GM23338 (cell line): ENCODE results near the gene HSPA12A. TPM values are rescaled to one million over a fixed set of nuclear protein-coding genes. Genes with fewer than 3 reads are reported as not detected.

Source experiments
- ATAC-seq: fragments of 200-7000 bp; cut with Tn5 transposase; 3 replicates; pipeline ENCODE4 v1.9.1; 2020
- DNase-seq: peaks from one replicate; pipeline ENCODE4 v3.0.0-alpha.2; 2015; ENCODE audit warnings: low spot score
- H2AFZ ChIP-seq: fragments of 200-600 bp; sonication (generic); 2 replicates; pipeline ENCODE4 v1.8.0; 2016; ENCODE audit warnings: antibody characterized with exemption, mild to moderate bottlenecking, moderate library complexity
- H3F3A ChIP-seq: fragments of 200-600 bp; sonication (generic); replicated peaks from 2 replicates; pipeline ENCODE4 v1.8.0; 2017; ENCODE audit warnings: antibody characterized with exemption, mixed run types, low read depth
- H3K27ac ChIP-seq: fragments of 200-600 bp; sonication (generic); 2 replicates; pipeline ENCODE4 v1.6.1; 2016; ENCODE audit warnings: low read depth
- H3K27me3 ChIP-seq: fragments of 200-600 bp; sonication (generic); 2 replicates; pipeline ENCODE4 v1.8.0; 2016; ENCODE audit warnings: mild to moderate bottlenecking, mixed run types, moderate library complexity; ENCODE audit not compliant: insufficient read depth
- H3K36me3 ChIP-seq: fragments of 200-600 bp; sonication (generic); 2 replicates; pipeline ENCODE4 v1.8.0; 2016; ENCODE audit warnings: mild to moderate bottlenecking; ENCODE audit not compliant: insufficient read depth
- H3K4me1 ChIP-seq: fragments of 200-600 bp; sonication (generic); 2 replicates; pipeline ENCODE4 v1.8.0; 2016; ENCODE audit warnings: mild to moderate bottlenecking, moderate library complexity; ENCODE audit not compliant: insufficient read depth
- H3K4me2 ChIP-seq: fragments of 200-600 bp; sonication (generic); 2 replicates; pipeline ENCODE4 v1.7.1; 2017; ENCODE audit warnings: mixed run types
- H3K4me3 ChIP-seq: fragments of 200-600 bp; sonication (generic); 2 replicates; pipeline ENCODE4 v1.6.1; 2016; ENCODE audit warnings: mixed run types
- H3K79me2 ChIP-seq: fragments of 200-600 bp; sonication (generic); replicated peaks from 2 replicates; pipeline ENCODE4 v1.8.0; 2017; ENCODE audit warnings: mild to moderate bottlenecking; ENCODE audit not compliant: insufficient read depth
- H3K9me2 ChIP-seq: fragments of 200-600 bp; sonication (generic); 2 replicates; pipeline ENCODE4 v1.8.0; 2017; ENCODE audit not compliant: insufficient read depth
- H4K20me1 ChIP-seq: fragments of 200-600 bp; sonication (generic); replicated peaks from 2 replicates; pipeline ENCODE4 v1.8.0; 2017; ENCODE audit warnings: mild to moderate bottlenecking; ENCODE audit not compliant: insufficient read depth
- H3K27ac Mint-ChIP-seq: 2 replicates; pipeline ENCODE4 v1.8.0; 2020; ENCODE audit warnings: inconsistent platforms, mild to moderate bottlenecking, moderate library complexity, mixed read lengths
- H3K27me3 Mint-ChIP-seq: 3 replicates; pipeline ENCODE4 v1.8.0; 2022; ENCODE audit warnings: low read depth, mild to moderate bottlenecking, moderate library complexity, mixed read lengths, inconsistent platforms; ENCODE audit not compliant: insufficient read depth, poor library complexity
- H3K36me3 Mint-ChIP-seq: 3 replicates; pipeline ENCODE4 v1.8.0; 2021; ENCODE audit warnings: low read depth, mild to moderate bottlenecking, inconsistent platforms, moderate library complexity, mixed read lengths
- H3K4me1 Mint-ChIP-seq: 3 replicates; pipeline ENCODE4 v1.8.0; 2020; ENCODE audit warnings: mild to moderate bottlenecking, inconsistent platforms, mixed read lengths
- H3K4me3 Mint-ChIP-seq: 3 replicates; pipeline ENCODE4 v1.8.0; 2021; ENCODE audit warnings: moderate library complexity, mild to moderate bottlenecking, inconsistent platforms, mixed read lengths
- H3K9me3 Mint-ChIP-seq: 3 replicates; pipeline ENCODE4 v1.8.0; 2020; ENCODE audit warnings: moderate library complexity, mild to moderate bottlenecking, inconsistent platforms, mixed read lengths
- CTCF ChIP-seq, 2 experiments: fragments of 200-600 bp in 1 of 2; sonication (generic) in 1 of 2; conservative IDR thresholded peaks; 2 replicates each; pipeline versions ENCODE4 v1.5.1 to v1.6.1; 2016 to 2017; ENCODE audit warnings: antibody characterized with exemption in 2 of 2, low read depth in 2 of 2, mild to moderate bottlenecking in 2 of 2, moderate library complexity in 1 of 2
- EZH2 ChIP-seq: fragments of 200-600 bp; sonication (generic); IDR thresholded peaks from one replicate; pipeline ENCODE4 v1.8.0; 2017; ENCODE audit warnings: antibody characterized with exemption, mild to moderate bottlenecking, low read depth; ENCODE audit not compliant: unreplicated experiment
- REST ChIP-seq: IDR thresholded peaks from one replicate; pipeline ENCODE4 v1.6.1; 2018; ENCODE audit warnings: antibody characterized with exemption; ENCODE audit not compliant: unreplicated experiment
- polyA plus RNA-seq: library from polyadenylated mRNA; unstranded; fragments of >200 nt; fragmentation: Nextera tagmentation; extraction: Ambion mirVana; gene quantifications from 2 replicates; pipeline ENCODE4 v1.2.1, GENCODE V29; 2016
- total RNA-seq: library from RNA; depleted of rRNA; stranded (reverse); fragments of >200 nt; shearing (Covaris generic); gene quantifications from 2 replicates; pipeline ENCODE4 v1.2.3, GENCODE V29; 2014
- TF ChIP-seq, protein P1 (sequence below): fragments of 250-450 bp; sonication (Bioruptor Pico); IDR thresholded peaks from 2 replicates; pipeline ENCODE4 v1.5.0; 2020; ENCODE audit warnings: mild to moderate bottlenecking, moderate library complexity

Gene HSPA12A
- total and polyA plus RNA-seq, 2 experiments from 2014 or later, result 4.4 to 6.3 TPM

DNA sequence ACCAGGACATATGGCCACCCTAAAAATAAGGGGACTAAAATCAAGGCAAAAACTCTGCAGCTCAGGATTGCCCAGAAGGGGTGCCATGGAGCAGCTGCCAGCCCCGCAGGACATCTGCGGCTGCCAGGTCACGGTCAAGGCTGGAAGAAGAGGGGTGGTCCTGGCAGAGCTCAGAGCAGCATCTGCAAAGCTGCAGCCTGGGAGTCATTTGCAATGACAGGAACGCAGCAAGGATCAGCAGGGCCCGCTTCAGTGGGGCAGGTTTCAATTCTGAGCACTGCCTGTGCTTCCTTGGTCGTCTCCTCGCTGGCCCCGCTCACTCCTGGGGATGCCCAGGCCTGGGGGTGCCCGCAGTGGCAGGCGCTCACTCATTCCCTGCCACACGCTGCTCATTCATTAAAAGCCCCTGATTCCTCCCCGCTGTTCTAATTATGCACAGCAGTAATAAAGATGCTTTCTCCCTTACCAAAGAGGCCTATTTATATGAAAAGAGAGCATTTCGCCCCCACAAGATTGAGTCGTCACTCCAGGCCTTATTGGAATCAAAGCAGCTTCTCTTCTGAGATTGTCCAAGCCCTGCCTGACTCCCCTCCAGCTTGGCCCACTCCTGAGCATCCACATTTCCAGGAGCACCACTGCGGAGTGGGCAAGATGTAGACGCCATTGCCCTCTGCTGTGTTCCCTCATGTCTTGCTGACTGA, 4.6 kb downstream of the HSPA12A start:
- DNase-seq (peak; percentile 60), ATAC-seq (peak; percentile 37)
- no peaks in the 10 kb centered on the region for H4K20me1 ChIP-seq
- no peak overlapping the region for H3K27ac Mint-ChIP-seq
- H3F3A ChIP-seq, result no peaks in the 10 kb centered on the region
- no peaks in the 10 kb centered on the region for H3K79me2 ChIP-seq
- H3K9me2 ChIP-seq, result no peaks in the 10 kb centered on the region
- no peak overlapping the region for H3K4me2 ChIP-seq
- H3K9me3 Mint-ChIP-seq, result peaks cover 3% of the 10 kb centered on the region; the same call in 1 of the 3 replicates
- H2AFZ ChIP-seq, result no peak overlapping the region
- H3K27me3 ChIP-seq, result peaks cover 27% of the 10 kb centered on the region
- no peak overlapping the region for H3K4me3 Mint-ChIP-seq
- H3K27ac ChIP-seq, result no peak overlapping the region
- TF ChIP-seq, protein P1, sequence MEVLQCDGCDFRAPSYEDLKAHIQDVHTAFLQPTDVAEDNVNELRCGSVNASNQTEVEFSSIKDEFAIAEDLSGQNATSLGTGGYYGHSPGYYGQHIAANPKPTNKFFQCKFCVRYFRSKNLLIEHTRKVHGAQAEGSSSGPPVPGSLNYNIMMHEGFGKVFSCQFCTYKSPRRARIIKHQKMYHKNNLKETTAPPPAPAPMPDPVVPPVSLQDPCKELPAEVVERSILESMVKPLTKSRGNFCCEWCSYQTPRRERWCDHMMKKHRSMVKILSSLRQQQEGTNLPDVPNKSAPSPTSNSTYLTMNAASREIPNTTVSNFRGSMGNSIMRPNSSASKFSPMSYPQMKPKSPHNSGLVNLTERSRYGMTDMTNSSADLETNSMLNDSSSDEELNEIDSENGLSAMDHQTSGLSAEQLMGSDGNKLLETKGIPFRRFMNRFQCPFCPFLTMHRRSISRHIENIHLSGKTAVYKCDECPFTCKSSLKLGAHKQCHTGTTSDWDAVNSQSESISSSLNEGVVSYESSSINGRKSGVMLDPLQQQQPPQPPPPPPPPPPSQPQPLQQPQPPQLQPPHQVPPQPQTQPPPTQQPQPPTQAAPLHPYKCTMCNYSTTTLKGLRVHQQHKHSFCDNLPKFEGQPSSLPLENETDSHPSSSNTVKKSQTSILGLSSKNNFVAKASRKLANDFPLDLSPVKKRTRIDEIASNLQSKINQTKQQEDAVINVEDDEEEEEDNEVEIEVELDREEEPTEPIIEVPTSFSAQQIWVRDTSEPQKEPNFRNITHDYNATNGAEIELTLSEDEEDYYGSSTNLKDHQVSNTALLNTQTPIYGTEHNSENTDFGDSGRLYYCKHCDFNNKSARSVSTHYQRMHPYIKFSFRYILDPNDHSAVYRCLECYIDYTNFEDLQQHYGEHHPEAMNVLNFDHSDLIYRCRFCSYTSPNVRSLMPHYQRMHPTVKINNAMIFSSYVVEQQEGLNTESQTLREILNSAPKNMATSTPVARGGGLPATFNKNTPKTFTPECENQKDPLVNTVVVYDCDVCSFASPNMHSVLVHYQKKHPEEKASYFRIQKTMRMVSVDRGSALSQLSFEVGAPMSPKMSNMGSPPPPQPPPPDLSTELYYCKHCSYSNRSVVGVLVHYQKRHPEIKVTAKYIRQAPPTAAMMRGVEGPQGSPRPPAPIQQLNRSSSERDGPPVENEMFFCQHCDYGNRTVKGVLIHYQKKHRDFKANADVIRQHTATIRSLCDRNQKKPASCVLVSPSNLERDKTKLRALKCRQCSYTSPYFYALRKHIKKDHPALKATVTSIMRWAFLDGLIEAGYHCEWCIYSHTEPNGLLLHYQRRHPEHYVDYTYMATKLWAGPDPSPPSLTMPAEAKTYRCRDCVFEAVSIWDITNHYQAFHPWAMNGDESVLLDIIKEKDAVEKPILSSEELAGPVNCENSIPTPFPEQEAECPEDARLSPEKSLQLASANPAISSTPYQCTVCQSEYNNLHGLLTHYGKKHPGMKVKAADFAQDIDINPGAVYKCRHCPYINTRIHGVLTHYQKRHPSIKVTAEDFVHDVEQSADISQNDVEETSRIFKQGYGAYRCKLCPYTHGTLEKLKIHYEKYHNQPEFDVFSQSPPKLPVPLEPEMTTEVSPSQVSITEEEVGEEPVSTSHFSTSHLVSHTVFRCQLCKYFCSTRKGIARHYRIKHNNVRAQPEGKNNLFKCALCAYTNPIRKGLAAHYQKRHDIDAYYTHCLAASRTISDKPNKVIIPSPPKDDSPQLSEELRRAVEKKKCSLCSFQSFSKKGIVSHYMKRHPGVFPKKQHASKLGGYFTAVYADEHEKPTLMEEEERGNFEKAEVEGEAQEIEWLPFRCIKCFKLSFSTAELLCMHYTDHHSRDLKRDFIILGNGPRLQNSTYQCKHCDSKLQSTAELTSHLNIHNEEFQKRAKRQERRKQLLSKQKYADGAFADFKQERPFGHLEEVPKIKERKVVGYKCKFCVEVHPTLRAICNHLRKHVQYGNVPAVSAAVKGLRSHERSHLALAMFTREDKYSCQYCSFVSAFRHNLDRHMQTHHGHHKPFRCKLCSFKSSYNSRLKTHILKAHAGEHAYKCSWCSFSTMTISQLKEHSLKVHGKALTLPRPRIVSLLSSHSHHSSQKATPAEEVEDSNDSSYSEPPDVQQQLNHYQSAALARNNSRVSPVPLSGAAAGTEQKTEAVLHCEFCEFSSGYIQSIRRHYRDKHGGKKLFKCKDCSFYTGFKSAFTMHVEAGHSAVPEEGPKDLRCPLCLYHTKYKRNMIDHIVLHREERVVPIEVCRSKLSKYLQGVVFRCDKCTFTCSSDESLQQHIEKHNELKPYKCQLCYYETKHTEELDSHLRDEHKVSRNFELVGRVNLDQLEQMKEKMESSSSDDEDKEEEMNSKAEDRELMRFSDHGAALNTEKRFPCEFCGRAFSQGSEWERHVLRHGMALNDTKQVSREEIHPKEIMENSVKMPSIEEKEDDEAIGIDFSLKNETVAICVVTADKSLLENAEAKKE (CRISPR knock-in tag), result no peak
- TF ChIP-seq REST (no peak), EZH2 (no peak), CTCF (conservative IDR thresholded peaks at IDR 0.05; ENCODE audit: low read depth in 2 of 2) (peak; percentile 48 to 53)
- H3K4me3 ChIP-seq, result no peak overlapping the region
- H3K27me3 Mint-ChIP-seq, result peaks cover 24% of the 10 kb centered on the region
- H3K36me3 ChIP-seq, result no peaks in the 10 kb centered on the region
- H3K36me3 Mint-ChIP-seq, result no peaks in the 10 kb centered on the region
- peaks cover 8% of the 10 kb centered on the region for H3K4me1 Mint-ChIP-seq
- H3K4me1 ChIP-seq, result no peaks in the 10 kb centered on the region; the same call in 1 of the 2 replicates
